Common myeloid progenitor, CD34-positive (primary cell): ENCODE measurements around the gene CYP27A1.

Experiments used
- CTCF ChIA-PET: fragments of 350-600 bp; sonication (Branson Sonifier 250); formaldehyde crosslinking; loops from one replicate; lab custom pipeline; 2021; ENCODE audit warnings: antibody characterized with exemption; lab: Charles Lee
- POLR2A ChIA-PET: fragments of 350-600 bp; sonication (Branson Sonifier 250); formaldehyde crosslinking; loops from one replicate; lab custom pipeline; 2021; ENCODE audit warnings: antibody characterized with exemption; lab: Charles Lee
- DNase-seq, 3 donors: peaks; one replicate each; pipeline versions ENCODE4 v3.0.0 to v3.0.0-alpha.2; 2013
- H3K27ac ChIP-seq, 2 experiments: 1 replicate in 1 of 2; 2 replicates in 1 of 2; pipeline ENCODE4 v1.7.0; 2013; ENCODE audit warnings: inconsistent platforms in 2 of 2, low read length in 2 of 2, mild to moderate bottlenecking in 2 of 2, low read depth in 1 of 2, moderate library complexity in 1 of 2; ENCODE audit not compliant: severe bottlenecking in 2 of 2, insufficient read depth in 1 of 2, poor library complexity in 1 of 2
- H3K27me3 ChIP-seq, 5 experiments: replicated peaks in 2 of 5; 1 replicate in 3 of 5; 2 replicates in 2 of 5; pipeline versions ENCODE4 v1.6.1 to v1.7.0; 2013; ENCODE audit warnings: low read length in 4 of 5, mild to moderate bottlenecking in 2 of 5, moderate library complexity in 2 of 5, inconsistent platforms in 1 of 5; ENCODE audit not compliant: insufficient read depth in 5 of 5, control insufficient read depth in 4 of 5
- H3K36me3 ChIP-seq, 4 experiments: 1 replicate in 2 of 4; 2 replicates in 2 of 4; pipeline versions ENCODE4 v1.6.1 to v1.7.0; 2013; ENCODE audit warnings: low read length in 3 of 4, control low read depth in 1 of 4, mild to moderate bottlenecking in 1 of 4; ENCODE audit not compliant: control insufficient read depth in 4 of 4, insufficient read depth in 4 of 4
- H3K4me1 ChIP-seq, 4 experiments: 1 replicate in 3 of 4; 2 replicates in 1 of 4; pipeline versions ENCODE4 v1.6.1 to v1.7.1; 2013; ENCODE audit warnings: low read length in 3 of 4, mild to moderate bottlenecking in 3 of 4, control low read depth in 1 of 4, inconsistent platforms in 1 of 4, moderate library complexity in 1 of 4; ENCODE audit not compliant: control insufficient read depth in 4 of 4, insufficient read depth in 4 of 4; ENCODE audit errors: control extremely low read depth in 1 of 4
- H3K4me3 ChIP-seq, 7 experiments: 1 replicate in 4 of 7; 2 replicates in 3 of 7; pipeline versions ENCODE4 v1.5.1 to v1.7.0; 2013; ENCODE audit warnings: mild to moderate bottlenecking in 7 of 7, low read length in 6 of 7, moderate library complexity in 6 of 7, inconsistent platforms in 2 of 7, low read depth in 2 of 7, control low read depth in 1 of 7; ENCODE audit not compliant: insufficient read depth in 4 of 7, control insufficient read depth in 1 of 7; ENCODE audit errors: extremely low read depth in 1 of 7
- H3K9me3 ChIP-seq, 5 experiments: 1 replicate in 4 of 5; 2 replicates in 1 of 5; pipeline versions ENCODE4 v1.6.1 to v1.7.1; 2013; ENCODE audit warnings: low read length in 4 of 5, mild to moderate bottlenecking in 2 of 5, inconsistent platforms in 1 of 5, low read depth in 1 of 5, moderate library complexity in 1 of 5; ENCODE audit not compliant: control insufficient read depth in 4 of 5, insufficient read depth in 2 of 5; ENCODE audit errors: control extremely low read depth in 1 of 5
- WGBS: methylation state at CpG from one replicate; pipeline ENCODE4 v1.1.5; 2013; ENCODE audit not compliant: insufficient coverage; 5-methylcytosine and 5-hydroxymethylcytosine counted together

CYP27A1 gene

DNA sequence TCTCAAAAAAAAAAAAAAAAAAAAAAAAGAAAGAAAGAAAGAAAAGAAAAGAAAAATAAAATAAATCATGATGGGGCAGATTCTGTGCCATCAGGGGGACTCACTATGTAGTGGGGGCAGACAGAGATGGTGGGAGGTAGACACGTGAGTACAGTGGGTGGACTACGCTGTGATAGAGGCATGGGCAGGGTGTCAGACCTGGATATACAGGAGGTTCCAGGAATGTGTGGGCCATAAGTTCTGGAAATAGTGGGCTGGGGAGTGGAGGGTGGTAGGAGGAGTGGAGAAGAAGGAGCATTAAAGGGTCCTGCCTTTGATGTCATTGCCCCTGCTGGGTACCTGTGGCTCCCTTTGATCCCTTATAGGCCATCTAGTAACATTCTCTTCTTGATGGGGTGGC, 68.8 kb downstream of the CYP27A1 start:
- POLR2A ChIA-PET = no interaction called here
- no peak for DNase-seq
- H3K27ac ChIP-seq = no peak overlapping the region
- peaks cover under 1 to 56% (median 21%) of the 10 kb centered on the region in 5 experiments for H3K27me3 ChIP-seq
- H3K36me3 ChIP-seq = no peaks in the 10 kb centered on the region
- no CpG with 5 or more reads among the region's 2 CpGs for WGBS
- H3K4me1 ChIP-seq = peaks cover 0 to 8% (median 3%) of the 10 kb centered on the region in 4 experiments
- H3K4me3 ChIP-seq = no peak overlapping the region
- H3K9me3 ChIP-seq = no peaks in the 10 kb centered on the region
- CTCF ChIA-PET = interaction anchor here (0.7 to 16.8 kb wide), 6 partner anchors 24 to 192 kb away, joined by 3 to 233 read pairs (median 12); partner anchors contain the start of genes BCS1L, TTLL4, WNT10A and ZNF142

GRCh38 chr2:218851286-218851685, 69.3 kb downstream of the CYP27A1 start:
- DNase-seq = no peak
- Histone ChIP-seq H3K27ac (no peak overlapping the region), H3K36me3 (no peaks in the 10 kb centered on the region), H3K27me3 (peaks cover 6 to 61% (median 26%) of the 10 kb centered on the region in 5 experiments), H3K4me3 (no peak overlapping the region), H3K9me3 (no peaks in the 10 kb centered on the region), H3K4me1 (peaks cover 0 to 8% (median 3%) of the 10 kb centered on the region in 4 experiments)
- ChIA-PET CTCF (interaction anchor here (0.7 to 16.8 kb wide), 10 partner anchors 23 to 192 kb away, joined by 3 to 233 read pairs (median 4); partner anchors contain the start of genes BCS1L, TTLL4, WNT10A and ZNF142), POLR2A (no interaction called here)
- WGBS = 77% methylated on average over 2 of the region's 3 CpGs

GRCh38 chr2:218852911-218853667, 71.1 kb downstream of the CYP27A1 start:
- Histone ChIP-seq H3K9me3 (no peaks in the 10 kb centered on the region), H3K27ac (no peak overlapping the region), H3K4me1 (peaks cover 0 to 8% (median 3%) of the 10 kb centered on the region in 4 experiments), H3K4me3 (no peak overlapping the region), H3K36me3 (no peaks in the 10 kb centered on the region), H3K27me3 (peaks cover 8 to 79% (median 39%) of the 10 kb centered on the region in 5 experiments)
- CTCF ChIA-PET = interaction anchor here (0.8 to 16.8 kb wide), 8 partner anchors 21 to 265 kb away, joined by 3 to 233 read pairs (median 4); partner anchors contain the start of genes TTLL4 and WNT10A
- 26% methylated on average over 11 of the region's 16 CpGs for WGBS
- peak; percentile 72 to 89 (median 85) for DNase-seq
- POLR2A ChIA-PET = interaction anchor here (0.7 kb wide), 1 partner anchor 51 kb away, joined by 3 read pairs; no protein-coding TSS in a partner anchor

DNA sequence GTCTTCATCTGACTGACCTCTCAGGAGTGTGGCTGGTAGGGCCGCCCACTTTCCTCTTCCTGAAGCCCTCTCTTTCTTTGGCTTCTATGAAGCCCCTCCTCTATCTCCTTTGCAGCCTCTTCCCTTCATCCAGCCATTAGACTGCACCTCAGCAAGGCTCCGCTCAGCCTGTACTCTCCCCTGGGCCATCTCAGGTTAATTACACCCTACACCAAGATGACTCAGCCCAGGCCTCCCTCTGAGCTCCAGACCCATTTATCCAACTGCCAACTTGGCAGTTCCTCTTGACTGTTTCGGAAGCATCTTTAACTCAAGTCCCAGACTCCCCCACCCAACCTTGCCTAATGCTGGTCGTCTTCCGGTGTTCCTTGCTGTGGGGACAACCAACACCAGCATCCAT, 71.8 kb downstream of the CYP27A1 start:
- peak in 2 of 3 donors; percentile 84 to 87 for DNase-seq
- peaks cover 8 to 81% (median 43%) of the 10 kb centered on the region in 5 experiments for H3K27me3 ChIP-seq
- H3K4me3 ChIP-seq = no peak overlapping the region
- no peaks in the 10 kb centered on the region for H3K36me3 ChIP-seq
- no peaks in the 10 kb centered on the region for H3K9me3 ChIP-seq
- peaks cover 0 to 9% (median 5%) of the 10 kb centered on the region in 4 experiments for H3K4me1 ChIP-seq
- CTCF ChIA-PET = interaction anchor here (0.8 to 16.8 kb wide), 6 partner anchors 21 to 265 kb away, joined by 3 to 233 read pairs (median 4); partner anchors contain the start of genes TTLL4 and WNT10A
- POLR2A ChIA-PET = interaction anchor here (0.7 kb wide), 1 partner anchor 50 kb away, joined by 3 read pairs; no protein-coding TSS in a partner anchor
- WGBS = 31% methylated on average over 5 of the region's 5 CpGs
- H3K27ac ChIP-seq = no peak overlapping the region

DNA sequence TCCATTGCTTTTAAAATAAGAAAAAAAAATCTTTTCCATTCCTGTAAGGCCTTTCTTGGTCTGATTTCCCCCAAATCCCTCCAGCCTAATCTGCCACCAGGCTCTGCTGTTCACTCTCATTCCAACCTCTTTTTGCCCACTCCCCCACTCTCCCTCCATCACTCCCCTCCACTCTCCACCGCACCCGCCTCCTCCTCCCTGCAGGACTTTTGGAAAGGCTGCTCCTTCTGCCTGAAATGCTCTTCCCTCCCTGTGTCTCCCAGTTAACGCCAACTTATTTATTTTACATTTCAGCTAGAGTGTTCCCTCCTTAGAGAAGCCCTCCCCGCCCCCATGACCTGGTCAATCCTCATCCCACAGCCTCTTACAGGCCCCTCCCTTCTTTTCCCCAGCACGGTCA, 72.9 kb downstream of the CYP27A1 start:
- Histone ChIP-seq H3K27me3 (peaks cover 8 to 81% (median 48%) of the 10 kb centered on the region in 5 experiments), H3K36me3 (no peaks in the 10 kb centered on the region), H3K27ac (no peak overlapping the region), H3K4me3 (no peak overlapping the region), H3K4me1 (peaks cover 0 to 18% (median 9%) of the 10 kb centered on the region in 4 experiments), H3K9me3 (no peaks in the 10 kb centered on the region)
- DNase-seq = no peak
- POLR2A ChIA-PET = no interaction called here
- CTCF ChIA-PET = interaction anchor here (1.0 to 16.8 kb wide), 4 partner anchors 20 to 144 kb away, joined by 3 to 233 read pairs (median 50); partner anchors contain the start of genes TTLL4 and WNT10A
- WGBS = 63% methylated on average over 3 of the region's 5 CpGs

- Histone ChIP-seq H3K27ac (no peak overlapping the region), H3K27me3 (peaks cover 8 to 88% (median 52%) of the 10 kb centered on the region in 5 experiments)
- CTCF ChIA-PET = interaction anchor here (0.9 to 16.8 kb wide), 5 partner anchors 19 to 145 kb away, joined by 3 to 233 read pairs (median 5); partner anchors contain the start of genes TTLL4 and WNT10A
Measured at GRCh38 chr2:218855305-218856166, 73.6 kb downstream of the CYP27A1 start.

More at GRCh38 chr2:218855305-218856166, 73.6 kb downstream of the CYP27A1 start:
- Histone ChIP-seq H3K9me3 (no peaks in the 10 kb centered on the region), H3K36me3 (no peaks in the 10 kb centered on the region), H3K4me1 (peaks cover 0 to 25% (median 12%) of the 10 kb centered on the region in 4 experiments), H3K4me3 (no peak overlapping the region)
- no peak for DNase-seq
- 43% methylated on average over 7 of the region's 14 CpGs for WGBS
- POLR2A ChIA-PET = no interaction called here
